Measurements from ENCODE around the gene PIGK.

PIGK gene

GRCh38 chr1:77061162-77061561 is 158.1 kb downstream of the PIGK start:
- TF ChIP-seq MYC (IDR thresholded peaks at IDR 0.05; ENCODE audit: low read depth, low read length) (no peak), POLR2A (IDR thresholded peaks at IDR 0.05; ENCODE audit: extremely low read depth, insufficient read length) (no peak), MAX (IDR thresholded peaks at IDR 0.05; ENCODE audit: low read depth, low read length) (no peak), CTCF (IDR thresholded peaks at IDR 0.05; ENCODE audit: low read depth, low read length) (no peak)
- H3K4me3 ChIP-seq (ENCODE audit: low read depth, low read length), result no peak overlapping the region
- no peak for DNase-seq (ENCODE audit: low read depth)

- H3K4me3 ChIP-seq (ENCODE audit: low read depth, low read length), result no peak overlapping the region
- peak; percentile 17 for DNase-seq (ENCODE audit: low read depth)
- TF ChIP-seq MYC (IDR thresholded peaks at IDR 0.05; ENCODE audit: low read depth, low read length) (no peak), POLR2A (IDR thresholded peaks at IDR 0.05; ENCODE audit: extremely low read depth, insufficient read length) (no peak), CTCF (IDR thresholded peaks at IDR 0.05; ENCODE audit: low read depth, low read length) (no peak), MAX (IDR thresholded peaks at IDR 0.05; ENCODE audit: low read depth, low read length) (no peak)
Observed at GRCh38 chr1:77060000-77060399, 159.2 kb downstream of the PIGK start.

- no peak for TF ChIP-seq MYC (IDR thresholded peaks at IDR 0.05; ENCODE audit: low read depth, low read length)
- no peak for TF ChIP-seq POLR2A (IDR thresholded peaks at IDR 0.05; ENCODE audit: extremely low read depth, insufficient read length)
- TF ChIP-seq CTCF (IDR thresholded peaks at IDR 0.05; ENCODE audit: low read depth, low read length), result no peak
- no peak for TF ChIP-seq MAX (IDR thresholded peaks at IDR 0.05; ENCODE audit: low read depth, low read length)
- H3K4me3 ChIP-seq (ENCODE audit: low read depth, low read length), result no peak overlapping the region
- no peak for DNase-seq (ENCODE audit: low read depth)
Observed at GRCh38 chr1:77057994-77058585, 161.1 kb downstream of the PIGK start.

- H3K4me3 ChIP-seq (ENCODE audit: low read depth, low read length), result no peak overlapping the region
- no peak for DNase-seq (ENCODE audit: low read depth)
- TF ChIP-seq CTCF (IDR thresholded peaks at IDR 0.05; ENCODE audit: low read depth, low read length) (no peak), MAX (IDR thresholded peaks at IDR 0.05; ENCODE audit: low read depth, low read length) (no peak), MYC (IDR thresholded peaks at IDR 0.05; ENCODE audit: low read depth, low read length) (no peak), POLR2A (IDR thresholded peaks at IDR 0.05; ENCODE audit: extremely low read depth, insufficient read length) (no peak)
Observed at GRCh38 chr1:77056525-77056924, 162.7 kb downstream of the PIGK start.

GRCh38 chr1:77051425-77051824 is 167.8 kb downstream of the PIGK start:
- DNase-seq (ENCODE audit: low read depth), result no peak
- H3K4me3 ChIP-seq (ENCODE audit: low read depth, low read length), result no peak overlapping the region
- TF ChIP-seq CTCF (IDR thresholded peaks at IDR 0.05; ENCODE audit: low read depth, low read length) (no peak), MYC (IDR thresholded peaks at IDR 0.05; ENCODE audit: low read depth, low read length) (no peak), MAX (IDR thresholded peaks at IDR 0.05; ENCODE audit: low read depth, low read length) (no peak), POLR2A (IDR thresholded peaks at IDR 0.05; ENCODE audit: extremely low read depth, insufficient read length) (no peak)
